Esophagus muscularis mucosa (tissue), 4 donors: ENCODE measurements around the gene DNAJB12. TPM values are rescaled to one million over a fixed set of nuclear protein-coding genes. Genes with fewer than 3 reads are reported as not detected.
"Not testable (repeated sequence)": the region's sequence is repeated elsewhere in the genome, so short reads cannot be mapped to it uniquely, and the experiment has no call there.

Experiments
- DNase-seq: peaks from one replicate; pipeline ENCODE4 v3.0.0-alpha.2; 2017; ENCODE audit errors: extremely low spot score
- H3K27ac ChIP-seq, 4 donors: fragments of 200-600 bp; sonication (generic); replicated peaks in 1 of 4; 1 replicate in 3 of 4; 2 replicates in 1 of 4; pipeline ENCODE4 v1.5.1; 2016 to 2019; ENCODE audit warnings: mild to moderate bottlenecking in 1 of 4
- H3K27me3 ChIP-seq, 4 donors: fragments of 200-600 bp; sonication (generic); one replicate each; pipeline versions ENCODE4 v1.5.1 to v1.6.0; 2016 to 2019
- H3K36me3 ChIP-seq, 4 donors: fragments of 200-600 bp; sonication (generic); one replicate each; pipeline ENCODE4 v1.5.1; 2016 to 2019
- H3K4me1 ChIP-seq, 4 donors: fragments of 200-600 bp; sonication (generic); one replicate each; pipeline ENCODE4 v1.5.1; 2016 to 2019
- H3K4me3 ChIP-seq, 4 donors: fragments of 200-600 bp; sonication (generic); 1 replicate in 2 of 4; 2 replicates in 2 of 4; pipeline ENCODE4 v1.5.1; 2016 to 2019; ENCODE audit warnings: mild to moderate bottlenecking in 4 of 4, moderate library complexity in 1 of 4
- H3K9me3 ChIP-seq, 4 donors: fragments of 200-600 bp; sonication (generic); 1 replicate in 3 of 4; 2 replicates in 1 of 4; pipeline ENCODE4 v1.5.1; 2016 to 2019
- EP300 ChIP-seq: sonication (generic); formaldehyde crosslinking; IDR thresholded peaks from one replicate; pipeline ENCODE4 v1.6.1; 2017; ENCODE audit warnings: antibody characterized with exemption
- POLR2A ChIP-seq: fragments of 450-650 bp; IDR thresholded peaks from one replicate; pipeline ENCODE4 v1.6.1; 2017; ENCODE audit warnings: antibody characterized with exemption, moderate library complexity, mild to moderate bottlenecking, low read depth
- POLR2AphosphoS5 ChIP-seq, 2 donors: sonication (generic); formaldehyde crosslinking; IDR thresholded peaks; one replicate each; pipeline ENCODE4 v1.6.1; 2017; ENCODE audit warnings: antibody characterized with exemption in 2 of 2
- WGBS: methylation state at CpG from one replicate; pipeline ENCODE4 v1.1.5; 2018; 5-methylcytosine and 5-hydroxymethylcytosine counted together
- intact Hi-C: fragments of 100-400 bp; cut with DNase I; formaldehyde crosslinking; loops from one replicate; pipeline ENCODE4 v1.15.1; 2023
- total RNA-seq, 4 donors: library from RNA; depleted of rRNA; stranded (reverse); fragments of >200 nt; gene quantifications; one replicate each; pipeline versions ENCODE4 v1.1.0 to v1.2.1, GENCODE V29; 2016
- TF ChIP-seq, protein P1 (sequence below), 3 experiments: fragments of 200-600 bp in 2 of 3; fragments of 450-650 bp in 1 of 3; sonication (generic) in 2 of 3; IDR thresholded peaks; one replicate each; pipeline ENCODE4 v1.5.1; 2017 to 2019; ENCODE audit warnings: antibody characterized with exemption in 3 of 3, mild to moderate bottlenecking in 2 of 3, moderate library complexity in 1 of 3

The DNAJB12 gene
- total RNA-seq, result 10 to 100 TPM; 27.8 to 46.5 (median 37.8) TPM

DNA sequence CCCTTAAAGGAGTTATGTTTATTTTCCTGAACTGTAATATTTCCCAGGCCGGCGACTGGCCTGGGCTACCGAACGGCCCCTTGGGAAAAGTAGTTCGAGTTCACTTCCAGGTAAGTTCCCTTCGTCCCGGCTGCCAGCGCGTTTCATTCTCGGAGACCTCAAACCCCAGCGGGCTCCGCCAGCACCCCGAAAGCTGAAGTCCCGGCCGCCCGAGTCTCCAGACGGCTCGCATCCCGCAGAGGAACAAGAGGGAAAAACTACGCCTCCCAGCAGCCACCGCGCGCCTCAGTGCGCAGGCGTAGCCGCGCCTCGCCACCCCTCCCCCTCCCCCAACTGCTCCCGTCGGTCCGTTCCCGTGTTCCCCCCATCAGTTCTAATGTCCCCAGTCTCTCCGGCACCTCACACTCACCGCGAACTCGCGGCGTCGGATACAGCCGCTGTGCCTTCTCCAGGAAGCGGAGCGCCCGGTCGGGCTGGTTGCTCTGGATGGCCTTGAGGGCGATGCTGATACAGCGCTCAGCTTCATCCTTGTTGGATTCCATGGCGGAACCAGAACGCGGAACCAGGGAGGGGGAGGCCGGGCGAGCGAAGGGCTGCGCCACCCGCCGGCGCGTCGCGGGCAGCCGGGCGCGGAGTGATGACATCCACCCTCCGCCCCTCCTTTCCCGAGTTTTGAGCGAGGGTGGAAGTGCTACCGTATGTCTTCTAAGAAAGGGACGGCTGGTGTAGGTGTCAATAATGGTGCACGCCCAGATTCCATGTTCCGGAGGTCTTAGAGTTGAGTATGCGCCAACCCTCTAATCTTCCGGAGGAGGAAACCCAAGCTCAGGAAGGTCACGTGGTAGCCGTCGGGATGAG is at the start of gene DNAJB12:
Gene DNAJB12 (minus strand): TSS at position 564 of the 858 bp plus-strand sequence. CDS start 22 bp downstream, at position 542.
- Histone ChIP-seq H3K4me1 (peaks cover 27 to 47% (median 39%) of the 10 kb centered on the region in 4 donors), H3K27ac (peak within 1 kb of the TSS; percentile 92 to 98 (median 96)), H3K9me3 (no peaks in the 10 kb centered on the region), H3K4me3 (peak within 1 kb of the TSS; percentile 66 to 92 (median 77)), H3K27me3 (no peaks in the 10 kb centered on the region), H3K36me3 (peaks cover 0 to 31% (median 16%) of the 10 kb centered on the region in 4 donors)
- peak; percentile 97 for DNase-seq
- intact Hi-C loops, result no loop called here
- WGBS, result 0% methylated on average over 45 of the region's 74 CpGs
- TF ChIP-seq, protein P1, sequence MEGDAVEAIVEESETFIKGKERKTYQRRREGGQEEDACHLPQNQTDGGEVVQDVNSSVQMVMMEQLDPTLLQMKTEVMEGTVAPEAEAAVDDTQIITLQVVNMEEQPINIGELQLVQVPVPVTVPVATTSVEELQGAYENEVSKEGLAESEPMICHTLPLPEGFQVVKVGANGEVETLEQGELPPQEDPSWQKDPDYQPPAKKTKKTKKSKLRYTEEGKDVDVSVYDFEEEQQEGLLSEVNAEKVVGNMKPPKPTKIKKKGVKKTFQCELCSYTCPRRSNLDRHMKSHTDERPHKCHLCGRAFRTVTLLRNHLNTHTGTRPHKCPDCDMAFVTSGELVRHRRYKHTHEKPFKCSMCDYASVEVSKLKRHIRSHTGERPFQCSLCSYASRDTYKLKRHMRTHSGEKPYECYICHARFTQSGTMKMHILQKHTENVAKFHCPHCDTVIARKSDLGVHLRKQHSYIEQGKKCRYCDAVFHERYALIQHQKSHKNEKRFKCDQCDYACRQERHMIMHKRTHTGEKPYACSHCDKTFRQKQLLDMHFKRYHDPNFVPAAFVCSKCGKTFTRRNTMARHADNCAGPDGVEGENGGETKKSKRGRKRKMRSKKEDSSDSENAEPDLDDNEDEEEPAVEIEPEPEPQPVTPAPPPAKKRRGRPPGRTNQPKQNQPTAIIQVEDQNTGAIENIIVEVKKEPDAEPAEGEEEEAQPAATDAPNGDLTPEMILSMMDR (IDR thresholded peaks at IDR 0.05), result peak in 1 of 3 experiments; percentile 6
- TF ChIP-seq POLR2A (peak; percentile 46), POLR2AphosphoS5 (IDR thresholded peaks at IDR 0.05) (peak; percentile 82 to 93), EP300 (no peak)

DNA sequence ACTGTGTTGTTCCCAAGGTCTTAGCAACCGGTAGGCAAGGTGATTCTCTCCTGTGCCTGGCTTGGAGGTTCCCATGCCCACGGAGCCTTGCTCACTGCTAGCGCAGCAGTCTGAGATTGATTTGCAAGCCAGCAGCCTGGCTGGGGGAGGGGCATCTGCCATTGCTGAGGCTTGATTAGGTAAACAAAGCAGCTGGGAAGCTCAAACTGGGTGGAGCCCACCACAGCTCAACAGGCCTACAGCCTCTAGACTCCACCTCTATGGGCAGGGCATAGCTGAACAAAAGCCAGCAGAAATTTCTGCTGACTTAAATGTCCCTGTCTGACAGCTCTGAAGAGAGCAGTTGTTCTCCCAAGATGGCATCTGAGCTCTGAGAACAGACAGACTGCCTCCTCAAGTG is 40.9 kb upstream of the DNAJB12 start:
- H3K27ac ChIP-seq, H3K27me3 ChIP-seq, intact Hi-C loops, H3K4me1 ChIP-seq, H3K9me3 ChIP-seq, H3K4me3 ChIP-seq, DNase-seq: not testable (repeated sequence)
- WGBS, result 89% methylated on average over 1 of the region's 3 CpGs
- H3K36me3 ChIP-seq, result peaks cover 0 to 11% (median 0%) of the 10 kb centered on the region in 4 donors

DNA sequence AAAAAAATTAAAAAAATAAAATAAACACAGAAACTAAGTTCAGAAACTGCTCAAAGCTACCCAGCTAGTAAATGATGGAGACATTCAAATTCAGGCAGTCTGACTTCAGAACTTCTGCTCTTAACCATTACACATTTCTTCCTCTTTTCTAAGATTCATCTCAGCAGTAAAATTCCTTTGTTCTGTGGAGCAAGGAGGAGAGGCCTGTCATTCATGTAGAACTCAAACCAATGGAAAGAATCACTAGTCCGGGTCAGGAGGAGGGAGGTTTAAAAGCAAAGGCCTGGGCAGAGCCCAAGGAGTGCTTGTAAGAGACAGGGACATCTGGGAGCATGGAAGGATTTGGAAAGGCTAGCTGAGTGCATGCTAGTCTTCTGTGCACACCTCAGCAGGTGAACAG is 37.9 kb upstream of the DNAJB12 start:
- DNase-seq, result no peak
- peaks cover 0 to 11% (median 0%) of the 10 kb centered on the region in 4 donors for H3K36me3 ChIP-seq
- TF ChIP-seq POLR2AphosphoS5 (IDR thresholded peaks at IDR 0.05), result no peak
- TF ChIP-seq, protein P1 (IDR thresholded peaks at IDR 0.05), result no peak
- no peak for TF ChIP-seq EP300
- no peak for TF ChIP-seq POLR2A
- H3K27ac ChIP-seq, result no peak overlapping the region
- no peak overlapping the region for H3K4me3 ChIP-seq
- intact Hi-C loops, result no loop called here
- WGBS, result 100% methylated on average over 1 of the region's 1 CpG
- no peaks in the 10 kb centered on the region for H3K4me1 ChIP-seq
- no peaks in the 10 kb centered on the region for H3K9me3 ChIP-seq
- H3K27me3 ChIP-seq, result no peaks in the 10 kb centered on the region

DNA sequence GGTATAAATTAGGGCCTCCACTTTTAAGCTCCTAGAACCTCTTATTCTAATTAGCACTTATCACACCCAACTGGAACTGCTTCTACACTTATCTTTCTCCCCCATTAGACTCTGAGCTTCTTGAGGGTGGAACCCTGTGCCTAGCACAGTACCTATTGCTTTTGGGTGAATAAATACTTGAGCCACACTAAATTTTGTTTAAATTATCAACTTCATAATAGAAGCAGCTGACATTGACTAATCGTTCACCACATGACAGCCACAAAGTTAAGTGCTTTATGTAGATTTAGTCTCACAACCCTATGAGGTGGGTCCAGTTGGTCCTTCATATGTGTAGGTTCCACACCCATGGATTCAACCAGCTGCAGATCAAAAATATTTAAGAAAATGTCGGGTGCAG is 36.0 kb upstream of the DNAJB12 start:
- no peak for TF ChIP-seq POLR2A
- TF ChIP-seq EP300, result no peak
- TF ChIP-seq, protein P1 (IDR thresholded peaks at IDR 0.05), result no peak
- no peak for TF ChIP-seq POLR2AphosphoS5 (IDR thresholded peaks at IDR 0.05)
- H3K9me3 ChIP-seq, result no peaks in the 10 kb centered on the region
- intact Hi-C loops, result no loop called here
- no peak overlapping the region for H3K27ac ChIP-seq
- no peak for DNase-seq
- H3K36me3 ChIP-seq, result peaks cover 0 to 11% (median 0%) of the 10 kb centered on the region in 4 donors
- H3K27me3 ChIP-seq, result no peaks in the 10 kb centered on the region
- WGBS, result 89% methylated on average over 2 of the region's 2 CpGs
- no peak overlapping the region for H3K4me3 ChIP-seq
- H3K4me1 ChIP-seq, result no peaks in the 10 kb centered on the region

DNA sequence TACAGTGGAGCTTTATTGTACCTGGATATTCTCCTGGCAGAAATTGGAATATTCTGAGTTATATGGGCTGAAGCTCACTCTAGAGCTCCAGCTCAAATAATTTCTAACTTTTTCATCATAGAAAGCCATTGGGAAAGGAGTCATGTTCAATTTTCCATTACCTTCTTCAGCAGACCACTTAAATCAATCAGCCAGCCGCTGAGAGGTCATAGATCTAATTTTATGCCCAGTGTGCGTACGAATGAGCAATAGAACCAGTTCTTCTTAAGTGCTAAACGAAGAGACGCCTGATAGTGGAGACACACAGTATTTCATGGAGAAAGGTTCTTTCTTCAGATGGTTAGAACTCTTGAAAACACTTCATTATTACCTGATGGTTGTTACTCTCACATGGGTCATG is 35.0 kb upstream of the DNAJB12 start:
- Histone ChIP-seq H3K4me3 (no peak overlapping the region), H3K36me3 (peaks cover 0 to 11% (median 0%) of the 10 kb centered on the region in 4 donors), H3K27ac (no peak overlapping the region), H3K27me3 (no peaks in the 10 kb centered on the region), H3K9me3 (no peaks in the 10 kb centered on the region), H3K4me1 (no peaks in the 10 kb centered on the region)
- WGBS, result 94% methylated on average over 5 of the region's 5 CpGs
- TF ChIP-seq EP300, result no peak
- no peak for TF ChIP-seq POLR2AphosphoS5 (IDR thresholded peaks at IDR 0.05)
- no peak for TF ChIP-seq POLR2A
- TF ChIP-seq, protein P1 (IDR thresholded peaks at IDR 0.05), result no peak
- no peak for DNase-seq
- intact Hi-C loops, result no loop called here
